ENCODE results near the gene DPYSL4. TPM values are rescaled to one million over a fixed set of nuclear protein-coding genes. Genes with fewer than 3 reads are reported as not detected.

Gene DPYSL4
- total RNA-seq, 3 donors from 2014 or later (not counting 1 experiment from before 2014, with no cell fraction given) = 0.40 to 1.3 (median 1.0) TPM

- H3K36me3 ChIP-seq (ENCODE audit: control insufficient read depth, insufficient read depth, low read length) = no peaks in the 10 kb centered on the region
- H3K27ac ChIP-seq (ENCODE audit: low read length) = no peak overlapping the region
- DNase-seq (no peak), ATAC-seq (no peak)
- Mint-ChIP-seq H3K27me3 (ENCODE audit: low read depth in 2 of 2) (no peaks in the 10 kb centered on the region), H3K4me1 (peaks cover 5 to 10% of the 10 kb centered on the region in 2 donors), H3K4me3 (no peak overlapping the region), H3K27ac (no peak overlapping the region), H3K36me3 (no peaks in the 10 kb centered on the region), H3K9me3 (no peaks in the 10 kb centered on the region)
- H3K27me3 ChIP-seq (ENCODE audit: control insufficient read depth, insufficient read depth, low read length) = no peaks in the 10 kb centered on the region
- 87% methylated on average over 13 of the region's 13 CpGs for WGBS (ENCODE audit: insufficient coverage)
- TF ChIP-seq, protein P1, sequence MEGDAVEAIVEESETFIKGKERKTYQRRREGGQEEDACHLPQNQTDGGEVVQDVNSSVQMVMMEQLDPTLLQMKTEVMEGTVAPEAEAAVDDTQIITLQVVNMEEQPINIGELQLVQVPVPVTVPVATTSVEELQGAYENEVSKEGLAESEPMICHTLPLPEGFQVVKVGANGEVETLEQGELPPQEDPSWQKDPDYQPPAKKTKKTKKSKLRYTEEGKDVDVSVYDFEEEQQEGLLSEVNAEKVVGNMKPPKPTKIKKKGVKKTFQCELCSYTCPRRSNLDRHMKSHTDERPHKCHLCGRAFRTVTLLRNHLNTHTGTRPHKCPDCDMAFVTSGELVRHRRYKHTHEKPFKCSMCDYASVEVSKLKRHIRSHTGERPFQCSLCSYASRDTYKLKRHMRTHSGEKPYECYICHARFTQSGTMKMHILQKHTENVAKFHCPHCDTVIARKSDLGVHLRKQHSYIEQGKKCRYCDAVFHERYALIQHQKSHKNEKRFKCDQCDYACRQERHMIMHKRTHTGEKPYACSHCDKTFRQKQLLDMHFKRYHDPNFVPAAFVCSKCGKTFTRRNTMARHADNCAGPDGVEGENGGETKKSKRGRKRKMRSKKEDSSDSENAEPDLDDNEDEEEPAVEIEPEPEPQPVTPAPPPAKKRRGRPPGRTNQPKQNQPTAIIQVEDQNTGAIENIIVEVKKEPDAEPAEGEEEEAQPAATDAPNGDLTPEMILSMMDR (IDR thresholded peaks at IDR 0.05) = no peak
- no peak overlapping the region for H3K4me3 ChIP-seq (ENCODE audit: low read length)
- intact Hi-C loops (cut with micrococcal nuclease) = no loop called here
- no peaks in the 10 kb centered on the region for H3K4me1 ChIP-seq (ENCODE audit: control insufficient read depth, insufficient read depth, low read length)
- no peaks in the 10 kb centered on the region for H3K9me3 ChIP-seq (ENCODE audit: control insufficient read depth, insufficient read depth, low read length)
Observed at GRCh38 chr10:132241086-132241485, 54.3 kb downstream of the DPYSL4 start.

- 93% methylated on average over 15 of the region's 15 CpGs for WGBS (ENCODE audit: insufficient coverage)
- ATAC-seq (no peak), DNase-seq (no peak)
- peaks cover 5 to 10% of the 10 kb centered on the region in 2 donors for H3K4me1 Mint-ChIP-seq
- H3K4me3 Mint-ChIP-seq = no peak overlapping the region
- no peaks in the 10 kb centered on the region for H3K27me3 Mint-ChIP-seq (ENCODE audit: low read depth in 2 of 2)
- H3K9me3 Mint-ChIP-seq = no peaks in the 10 kb centered on the region
- Histone ChIP-seq H3K4me1 (ENCODE audit: control insufficient read depth, insufficient read depth, low read length) (no peaks in the 10 kb centered on the region), H3K27ac (ENCODE audit: low read length) (no peak overlapping the region), H3K27me3 (ENCODE audit: control insufficient read depth, insufficient read depth, low read length) (no peaks in the 10 kb centered on the region), H3K9me3 (ENCODE audit: control insufficient read depth, insufficient read depth, low read length) (no peaks in the 10 kb centered on the region), H3K36me3 (ENCODE audit: control insufficient read depth, insufficient read depth, low read length) (no peaks in the 10 kb centered on the region), H3K4me3 (ENCODE audit: low read length) (no peak overlapping the region)
- no peaks in the 10 kb centered on the region for H3K36me3 Mint-ChIP-seq
- intact Hi-C loops (cut with micrococcal nuclease) = no loop called here
- H3K27ac Mint-ChIP-seq = no peak overlapping the region
- TF ChIP-seq, protein P1 (IDR thresholded peaks at IDR 0.05) = no peak
Observed at GRCh38 chr10:132241496-132241895, 54.7 kb downstream of the DPYSL4 start.

GRCh38 chr10:132242103-132242840, 55.5 kb downstream of the DPYSL4 start:
- Histone ChIP-seq H3K27me3 (ENCODE audit: control insufficient read depth, insufficient read depth, low read length) (no peaks in the 10 kb centered on the region), H3K27ac (ENCODE audit: low read length) (no peak overlapping the region), H3K4me1 (ENCODE audit: control insufficient read depth, insufficient read depth, low read length) (no peaks in the 10 kb centered on the region), H3K36me3 (ENCODE audit: control insufficient read depth, insufficient read depth, low read length) (no peaks in the 10 kb centered on the region), H3K9me3 (ENCODE audit: control insufficient read depth, insufficient read depth, low read length) (no peaks in the 10 kb centered on the region), H3K4me3 (ENCODE audit: low read length) (no peak overlapping the region)
- Mint-ChIP-seq H3K9me3 (no peaks in the 10 kb centered on the region), H3K4me1 (peaks cover 5 to 10% of the 10 kb centered on the region in 2 donors), H3K27me3 (ENCODE audit: low read depth in 2 of 2) (no peaks in the 10 kb centered on the region), H3K4me3 (no peak overlapping the region), H3K36me3 (no peaks in the 10 kb centered on the region), H3K27ac (no peak overlapping the region)
- DNase-seq = no peak
- 83% methylated on average over 23 of the region's 23 CpGs for WGBS (ENCODE audit: insufficient coverage)
- ATAC-seq = no peak
- intact Hi-C loops (cut with micrococcal nuclease) = no loop called here
- TF ChIP-seq, protein P1 (IDR thresholded peaks at IDR 0.05) = no peak

- ATAC-seq (no peak), DNase-seq (no peak)
- Histone ChIP-seq H3K36me3 (ENCODE audit: control insufficient read depth, insufficient read depth, low read length) (no peaks in the 10 kb centered on the region), H3K4me1 (ENCODE audit: control insufficient read depth, insufficient read depth, low read length) (no peaks in the 10 kb centered on the region), H3K9me3 (ENCODE audit: control insufficient read depth, insufficient read depth, low read length) (no peaks in the 10 kb centered on the region), H3K27ac (ENCODE audit: low read length) (no peak overlapping the region), H3K4me3 (ENCODE audit: low read length) (no peak overlapping the region), H3K27me3 (ENCODE audit: control insufficient read depth, insufficient read depth, low read length) (no peaks in the 10 kb centered on the region)
- Mint-ChIP-seq H3K9me3 (no peaks in the 10 kb centered on the region), H3K27ac (no peak overlapping the region), H3K36me3 (no peaks in the 10 kb centered on the region), H3K4me3 (no peak overlapping the region), H3K27me3 (ENCODE audit: low read depth in 2 of 2) (no peaks in the 10 kb centered on the region), H3K4me1 (peaks cover 3 to 8% of the 10 kb centered on the region in 2 donors)
- intact Hi-C loops (cut with micrococcal nuclease) = no loop called here
- TF ChIP-seq, protein P1 (IDR thresholded peaks at IDR 0.05) = no peak
- 93% methylated on average over 12 of the region's 12 CpGs for WGBS (ENCODE audit: insufficient coverage)
Observed at GRCh38 chr10:132243141-132243540, 56.4 kb downstream of the DPYSL4 start.

Data from natural killer cell (primary cell).